ENCODE results near the gene GRID2IP.
"Not testable (repeated sequence)": the region's sequence is repeated elsewhere in the genome, so short reads cannot be mapped to it uniquely, and the experiment has no call there.

Gene GRID2IP

DNA sequence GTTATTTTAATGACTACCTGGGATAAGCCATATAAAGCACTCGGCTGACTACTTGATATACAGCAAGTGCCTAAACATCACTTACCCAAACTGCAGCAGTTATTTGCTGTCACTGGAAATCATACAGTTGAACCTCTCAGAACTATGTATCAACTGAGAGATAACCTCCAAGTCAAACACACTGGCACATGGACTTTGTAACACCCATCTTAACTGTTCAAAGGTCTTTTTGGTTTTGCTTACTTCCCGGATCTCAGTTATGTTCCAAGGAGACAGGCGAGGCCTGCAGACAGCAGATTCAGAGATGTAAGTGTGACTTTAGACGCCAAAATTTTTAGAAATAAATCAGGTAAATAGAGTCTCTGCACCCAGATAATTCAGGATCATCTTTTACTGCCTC, 69.0 kb downstream of the GRID2IP start:
- DNase-seq: no peak

DNA sequence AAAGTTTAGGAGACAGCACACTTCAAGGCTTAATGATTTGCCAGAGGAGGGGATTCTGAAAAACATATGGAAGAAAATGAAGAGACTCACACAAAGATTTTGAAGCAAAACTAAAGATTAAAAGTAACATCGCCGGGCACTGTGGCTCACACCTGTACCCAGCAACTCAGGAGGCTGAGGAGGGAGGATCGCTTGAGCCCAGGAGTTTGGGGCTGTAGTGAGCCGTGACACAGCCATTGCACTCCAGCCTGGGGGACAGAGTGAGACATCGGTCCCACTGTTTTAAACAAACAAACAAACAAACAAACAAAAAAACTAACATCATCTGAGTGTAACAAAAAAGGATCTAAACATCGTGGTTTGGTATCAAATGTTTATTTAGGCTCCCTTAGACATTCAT, 69.8 kb downstream of the GRID2IP start:
- DNase-seq: no peak

DNA sequence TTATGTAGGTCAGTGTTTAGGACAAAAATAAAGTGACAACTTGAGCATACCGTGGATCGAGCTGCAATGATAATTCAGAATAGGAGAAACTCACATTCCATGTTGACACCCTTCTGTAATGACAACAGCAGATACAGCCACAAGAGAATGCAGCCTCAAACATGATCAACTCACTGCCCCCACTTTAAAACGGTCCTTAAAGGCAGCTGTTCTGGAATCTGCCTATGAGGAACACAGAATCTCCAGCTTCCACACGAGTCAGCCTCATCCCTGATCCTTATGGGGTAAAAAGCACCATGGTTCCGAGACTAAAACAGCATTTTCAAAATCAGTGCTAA, 71.0 kb downstream of the GRID2IP start:
- no peak for DNase-seq

- DNase-seq: no peak
Observed at GRCh38 chr7:6479067-6479466, 72.2 kb downstream of the GRID2IP start.

DNA sequence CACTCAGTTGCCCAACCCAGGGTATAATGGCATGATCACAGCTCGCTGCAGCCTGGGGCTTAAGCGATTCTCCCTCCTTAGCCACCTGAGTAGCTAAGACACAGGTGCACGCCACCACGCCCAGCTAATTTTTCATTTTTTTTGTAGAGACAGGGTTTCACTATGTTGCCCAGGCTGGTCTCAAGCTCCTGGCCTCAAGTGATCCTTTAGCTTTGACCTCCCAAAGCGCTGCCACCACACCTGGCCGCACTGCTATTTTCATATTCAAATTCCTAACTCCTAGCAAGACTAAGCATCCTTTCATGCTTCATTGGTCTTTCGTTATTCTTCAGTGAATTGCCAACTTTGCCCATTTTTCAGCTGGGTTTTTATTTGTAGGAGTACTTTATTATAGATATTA, 73.1 kb downstream of the GRID2IP start:
- no peak for DNase-seq

DNA sequence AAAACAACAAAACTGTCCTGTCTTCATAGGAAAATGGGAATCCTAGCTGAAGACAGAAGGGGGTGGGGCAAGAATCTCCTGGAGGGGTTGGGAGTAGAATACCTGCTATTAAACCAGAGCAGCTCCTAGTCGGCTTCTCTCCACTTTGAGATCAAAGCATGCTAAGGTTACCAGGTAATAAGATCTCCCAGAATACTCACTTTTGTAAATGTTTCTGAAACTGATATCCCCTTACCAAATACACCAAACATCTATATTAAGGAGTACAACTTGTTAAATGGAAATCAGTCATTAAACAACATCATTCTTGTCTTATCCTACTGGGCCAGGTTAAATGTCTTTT, 74.0 kb downstream of the GRID2IP start:
- DNase-seq: no peak

GRCh38 chr7:6476596-6477317, 74.5 kb downstream of the GRID2IP start:
- DNase-seq: no peak

GRCh38 chr7:6475433-6476186, 75.7 kb downstream of the GRID2IP start:
- DNase-seq: no peak

GRCh38 chr7:6465862-6466261, 85.4 kb downstream of the GRID2IP start:
- DNase-seq: no peak

DNA sequence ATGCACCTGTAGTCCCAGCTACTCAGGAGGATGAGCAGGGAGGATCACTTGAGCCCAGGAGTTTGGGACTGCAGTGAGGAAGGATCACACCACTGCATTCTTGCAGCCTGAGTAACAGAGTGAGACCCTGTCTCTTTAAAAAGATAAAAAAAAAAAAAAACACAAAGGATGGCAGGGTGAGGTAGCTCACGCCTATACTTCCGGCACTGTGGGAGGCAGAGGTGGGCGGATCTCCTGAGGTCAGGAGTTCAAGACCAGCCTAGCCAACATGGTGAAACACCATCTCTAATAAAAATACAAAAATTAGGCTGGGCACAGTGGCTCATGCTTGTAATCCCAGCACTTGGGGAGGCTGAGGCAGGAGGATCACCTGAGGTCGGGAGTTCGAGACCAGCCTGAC, 87.7 kb downstream of the GRID2IP start:
- not testable (repeated sequence) for DNase-seq

GRCh38 chr7:6461946-6462550, 89.2 kb downstream of the GRID2IP start:
- no peak for DNase-seq

DNA sequence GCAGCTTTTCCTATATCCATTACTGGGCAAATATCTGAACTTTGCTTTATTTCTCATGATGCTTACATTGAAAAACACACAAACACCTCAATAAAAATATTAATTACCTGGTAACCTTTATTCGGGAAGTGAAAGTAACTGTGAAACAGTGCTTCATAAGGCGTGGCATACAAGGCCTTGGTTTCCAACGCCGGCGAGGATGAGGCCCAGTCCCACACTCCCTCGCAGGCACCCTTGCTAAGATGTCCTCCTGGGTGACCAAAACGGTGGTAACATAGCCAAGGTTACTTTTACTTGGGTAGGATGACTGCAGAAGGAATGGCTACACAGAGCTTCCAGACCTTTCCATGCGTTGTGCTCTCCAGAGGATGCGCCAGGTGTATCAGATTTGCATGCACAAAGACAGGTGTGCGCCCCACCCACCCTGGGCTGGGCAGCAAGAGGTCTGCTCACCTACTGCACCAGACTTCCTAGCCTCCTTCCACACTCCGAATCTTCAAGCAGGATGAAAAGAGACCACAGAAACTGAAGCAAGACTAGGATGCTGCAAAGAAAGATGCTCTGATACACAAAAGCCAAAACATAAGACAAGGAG, 90.2 kb downstream of the GRID2IP start:
- no peak for DNase-seq

- DNase-seq: no peak
Observed at GRCh38 chr7:6460303-6460702, 91.0 kb downstream of the GRID2IP start.

- not testable (repeated sequence) for DNase-seq
Observed at GRCh38 chr7:6458676-6459075, 92.6 kb downstream of the GRID2IP start.

DNA sequence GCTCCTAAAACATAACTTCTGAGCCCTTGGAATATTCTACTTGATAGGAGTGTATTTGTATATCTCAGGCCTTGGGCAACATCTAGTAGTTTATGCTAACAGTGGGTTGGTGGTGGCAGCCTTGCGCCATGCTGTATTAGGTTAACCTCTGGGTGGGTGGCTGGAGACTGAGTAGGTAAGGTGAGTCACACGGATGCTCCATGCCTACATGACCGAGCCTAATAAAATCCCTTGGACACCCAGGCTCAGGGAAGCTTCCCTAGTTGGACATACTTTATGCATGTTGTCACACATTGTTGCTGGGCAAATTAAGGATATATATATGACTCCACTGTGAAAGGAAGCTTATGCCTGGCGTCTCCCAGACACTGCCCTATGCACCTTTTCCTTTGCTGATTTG, 97.5 kb downstream of the GRID2IP start:
- no peak for DNase-seq

GRCh38 chr7:6451224-6451705, 100.0 kb downstream of the GRID2IP start:
- DNase-seq: peak; percentile 94

DNA sequence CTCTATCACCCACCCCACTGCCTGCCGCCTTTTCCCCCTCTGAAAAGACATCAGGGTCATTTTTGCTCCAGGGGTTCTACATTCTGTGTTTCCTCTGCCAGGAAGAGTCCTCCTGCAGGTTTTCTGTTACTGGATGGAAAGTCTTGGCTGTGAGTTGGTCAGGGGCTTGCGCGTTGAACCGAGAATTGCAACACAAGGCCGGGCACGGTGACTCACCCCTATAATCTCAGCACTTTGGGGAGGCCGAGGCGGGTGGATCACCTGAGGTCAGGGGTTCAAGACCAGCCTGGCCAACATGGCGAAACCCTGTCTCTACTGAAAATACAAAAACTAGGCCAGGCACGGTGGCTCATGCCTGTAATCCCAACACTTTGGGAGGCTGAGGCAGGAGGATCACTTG, 100.7 kb downstream of the GRID2IP start:
- not testable (repeated sequence) for DNase-seq

- DNase-seq: not testable (repeated sequence)
Observed at GRCh38 chr7:6449884-6450283, 101.4 kb downstream of the GRID2IP start.

DNA sequence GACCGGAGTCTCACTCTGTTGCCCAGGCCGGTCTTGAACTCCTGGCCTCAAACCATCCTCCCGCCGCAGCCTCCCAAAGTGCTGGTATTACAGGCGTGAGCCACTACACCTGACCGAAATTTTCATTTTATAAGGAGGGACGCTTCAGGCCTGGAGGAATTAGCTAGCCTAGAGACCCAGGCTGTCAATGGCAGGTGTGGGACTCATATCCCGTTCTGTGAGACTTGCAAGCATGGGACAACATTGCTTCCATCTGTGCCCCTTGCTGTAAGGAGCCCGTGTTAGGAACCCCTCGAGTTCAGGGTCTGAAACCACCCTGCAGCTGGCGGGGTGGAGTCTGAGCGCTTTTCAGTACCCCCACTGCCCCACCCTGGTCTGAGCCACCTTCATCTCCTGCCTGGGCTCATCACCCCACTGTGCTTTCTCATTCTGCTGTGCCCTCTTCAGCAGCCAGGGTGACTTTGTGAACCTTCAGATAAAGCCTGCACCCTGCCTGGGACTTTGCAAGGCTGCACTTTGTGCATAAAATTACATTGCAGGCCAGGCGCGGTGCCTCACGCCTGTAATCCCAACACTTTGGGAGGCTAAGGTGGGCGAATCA, 102.2 kb downstream of the GRID2IP start:
- DNase-seq: peak; percentile 69

DNA sequence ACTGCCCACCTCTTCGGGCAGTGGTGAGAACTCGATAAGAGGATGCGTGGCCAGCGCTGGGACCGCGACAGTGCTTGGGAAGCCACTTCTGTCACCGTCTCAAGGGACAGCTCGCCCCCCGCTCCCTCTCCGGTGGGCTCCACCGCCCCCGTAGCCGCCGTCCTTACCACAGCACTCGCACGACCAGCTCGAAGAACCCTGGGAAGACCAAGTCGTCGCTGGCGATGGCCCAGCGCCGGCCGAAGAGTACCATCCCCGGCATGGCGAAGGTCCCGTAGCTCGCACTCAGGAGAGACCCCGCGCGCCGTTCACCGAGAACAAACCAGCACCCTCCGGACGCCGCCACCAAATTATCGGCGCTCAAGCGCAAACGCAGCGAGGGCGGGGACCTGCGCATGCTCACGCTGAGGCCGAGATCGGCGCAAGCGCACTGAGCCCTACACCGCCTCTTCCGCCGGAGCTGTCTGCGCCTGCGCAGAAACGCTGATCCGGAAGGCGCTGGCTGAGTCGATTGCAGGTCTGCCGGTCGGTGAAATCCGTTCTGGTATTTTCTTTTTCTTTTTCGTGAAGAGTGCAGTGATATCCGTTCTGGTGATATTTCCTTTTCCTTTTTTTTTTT, 103.6 kb downstream of the GRID2IP start, which contains the start of gene DAGLB:
Gene DAGLB, minus strand, starts transcription at position 374 of the 619 bp plus-strand sequence. Its CDS starts 112 bp downstream, at position 262.
- DNase-seq: peak; percentile 98

Data from hematopoietic multipotent progenitor cell treated with erythropoietin and hydrocortisone succinate and interleukin-3 and kit ligand, for 6 days (in vitro differentiated cells).